ENCODE measurements around the gene NRG2. TPM values are rescaled to one million over a fixed set of nuclear protein-coding genes. Genes with fewer than 3 reads are reported as not detected.

The NRG2 gene
- total RNA-seq, 4 donors from 2014 or later, result 1.1 to 2.9 (median 1.8) TPM

- Histone ChIP-seq H3K4me1 (peaks cover 3 to 10% of the 10 kb centered on the region in 2 donors), H3K4me3 (replicated peaks in 1 of 3) (no peak overlapping the region), H3K36me3 (no peaks in the 10 kb centered on the region), H3K27me3 (no peaks in the 10 kb centered on the region), H3K9me3 (no peaks in the 10 kb centered on the region), H3K27ac (no peak overlapping the region)
- 25 to 43% methylated on average over 10 of the region's 10 CpGs for WGBS, 2 donors
- TF ChIP-seq CTCF (IDR thresholded peaks at IDR 0.05), result no peak
- no peak for TF ChIP-seq POLR2A (IDR thresholded peaks at IDR 0.05)
- intact Hi-C loops (cut with DNase I), result no loop called here
- DNase-seq, result peak; percentile 93 to 94
These were observed 42.8 kb downstream of the NRG2 start for GRCh38 chr5:140000332-140000731.

- Histone ChIP-seq H3K4me3 (replicated peaks in 1 of 3) (no peak overlapping the region), H3K9me3 (no peaks in the 10 kb centered on the region), H3K36me3 (no peaks in the 10 kb centered on the region), H3K4me1 (peaks cover 3 to 10% of the 10 kb centered on the region in 2 donors), H3K27me3 (no peaks in the 10 kb centered on the region), H3K27ac (no peak overlapping the region)
- WGBS, 2 donors, result 67 to 68% methylated on average over 3 of the region's 3 CpGs
- no peak for TF ChIP-seq POLR2A (IDR thresholded peaks at IDR 0.05)
- no peak for TF ChIP-seq CTCF (IDR thresholded peaks at IDR 0.05)
- intact Hi-C loops (cut with DNase I), result no loop called here
- DNase-seq, result no peak
These were observed 44.3 kb downstream of the NRG2 start for GRCh38 chr5:139998837-139999236.

- TF ChIP-seq POLR2A (IDR thresholded peaks at IDR 0.05), result no peak
- TF ChIP-seq CTCF (IDR thresholded peaks at IDR 0.05), result no peak
- 95 to 96% methylated on average over 1 of the region's 1 CpG for WGBS, 2 donors
- DNase-seq, result no peak
- Histone ChIP-seq H3K9me3 (no peaks in the 10 kb centered on the region), H3K27ac (no peak overlapping the region), H3K4me3 (replicated peaks in 1 of 3) (no peak overlapping the region), H3K27me3 (no peaks in the 10 kb centered on the region), H3K4me1 (peaks cover 5 to 18% of the 10 kb centered on the region in 2 donors), H3K36me3 (no peaks in the 10 kb centered on the region)
- intact Hi-C loops (cut with DNase I), result no loop called here
These were observed 45.8 kb downstream of the NRG2 start for GRCh38 chr5:139997276-139997675.

GRCh38 chr5:139995929-139996328, 47.2 kb downstream of the NRG2 start:
- WGBS, 2 donors, result 82 to 85% methylated on average over 1 of the region's 1 CpG

GRCh38 chr5:139994234-139994633, 48.9 kb downstream of the NRG2 start:
- intact Hi-C loops (cut with DNase I), result no loop called here
- Histone ChIP-seq H3K4me3 (replicated peaks in 1 of 3) (no peak overlapping the region), H3K4me1 (peaks cover 3 to 8% of the 10 kb centered on the region in 2 donors), H3K36me3 (no peaks in the 10 kb centered on the region), H3K27me3 (no peaks in the 10 kb centered on the region), H3K27ac (no peak overlapping the region), H3K9me3 (no peaks in the 10 kb centered on the region)
- TF ChIP-seq CTCF (IDR thresholded peaks at IDR 0.05) (no peak), POLR2A (IDR thresholded peaks at IDR 0.05) (no peak)
- WGBS, 2 donors, result 89 to 90% methylated on average over 1 of the region's 1 CpG
- DNase-seq, result no peak

More at GRCh38 chr5:139995929-139996328, 47.2 kb downstream of the NRG2 start:
- TF ChIP-seq POLR2A (IDR thresholded peaks at IDR 0.05), result no peak
- no peak for TF ChIP-seq CTCF (IDR thresholded peaks at IDR 0.05)
- H3K27me3 ChIP-seq, result no peaks in the 10 kb centered on the region
- no peaks in the 10 kb centered on the region for H3K36me3 ChIP-seq
- intact Hi-C loops (cut with DNase I), result no loop called here
- DNase-seq, result no peak
- H3K27ac ChIP-seq, result no peak overlapping the region
- H3K9me3 ChIP-seq, result no peaks in the 10 kb centered on the region
- H3K4me3 ChIP-seq (replicated peaks in 1 of 3), result no peak overlapping the region
- peaks cover 6 to 18% of the 10 kb centered on the region in 2 donors for H3K4me1 ChIP-seq

All from thyroid gland (tissue), 4 donors.